ENCODE measurements around the gene MYADML2.

DNA sequence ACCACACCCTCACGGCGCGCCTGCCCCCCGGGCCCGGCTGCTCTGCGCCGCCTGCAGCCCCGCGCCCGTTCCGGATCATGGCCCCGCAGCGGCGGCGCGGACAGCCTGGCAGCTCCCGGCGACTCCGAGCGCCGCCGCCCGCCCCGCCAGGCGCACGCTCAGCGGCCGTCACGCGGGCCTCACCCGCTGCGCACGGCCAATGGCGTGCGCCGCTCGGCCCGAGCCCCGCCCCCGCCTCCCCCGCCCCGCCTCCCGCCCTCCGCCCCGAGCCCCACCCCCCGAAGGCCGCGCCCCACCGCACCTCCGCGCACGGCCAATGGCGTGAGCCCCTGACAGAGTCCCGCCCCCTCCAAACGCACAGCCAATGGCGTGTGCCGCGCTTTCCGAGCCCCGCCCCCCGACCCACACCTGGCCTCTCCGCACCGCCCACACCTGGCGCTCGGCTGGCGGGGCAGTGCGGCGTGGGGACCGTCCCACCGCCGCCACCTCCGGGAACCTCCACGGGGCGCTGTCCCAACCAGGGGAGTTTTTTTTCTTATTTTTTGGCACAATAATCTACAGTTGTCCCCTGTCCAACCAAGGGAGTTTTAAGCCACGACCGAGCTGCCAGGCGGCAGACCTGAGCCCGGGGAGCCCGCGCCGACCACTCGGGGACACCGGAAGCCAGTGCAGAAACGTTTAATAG is 35.6 kb downstream of the MYADML2 start, which contains the start of gene PCYT2:
- TF ChIP-seq POLR2A (IDR thresholded peaks at IDR 0.05): no peak
- TF ChIP-seq, protein P1, sequence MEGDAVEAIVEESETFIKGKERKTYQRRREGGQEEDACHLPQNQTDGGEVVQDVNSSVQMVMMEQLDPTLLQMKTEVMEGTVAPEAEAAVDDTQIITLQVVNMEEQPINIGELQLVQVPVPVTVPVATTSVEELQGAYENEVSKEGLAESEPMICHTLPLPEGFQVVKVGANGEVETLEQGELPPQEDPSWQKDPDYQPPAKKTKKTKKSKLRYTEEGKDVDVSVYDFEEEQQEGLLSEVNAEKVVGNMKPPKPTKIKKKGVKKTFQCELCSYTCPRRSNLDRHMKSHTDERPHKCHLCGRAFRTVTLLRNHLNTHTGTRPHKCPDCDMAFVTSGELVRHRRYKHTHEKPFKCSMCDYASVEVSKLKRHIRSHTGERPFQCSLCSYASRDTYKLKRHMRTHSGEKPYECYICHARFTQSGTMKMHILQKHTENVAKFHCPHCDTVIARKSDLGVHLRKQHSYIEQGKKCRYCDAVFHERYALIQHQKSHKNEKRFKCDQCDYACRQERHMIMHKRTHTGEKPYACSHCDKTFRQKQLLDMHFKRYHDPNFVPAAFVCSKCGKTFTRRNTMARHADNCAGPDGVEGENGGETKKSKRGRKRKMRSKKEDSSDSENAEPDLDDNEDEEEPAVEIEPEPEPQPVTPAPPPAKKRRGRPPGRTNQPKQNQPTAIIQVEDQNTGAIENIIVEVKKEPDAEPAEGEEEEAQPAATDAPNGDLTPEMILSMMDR (IDR thresholded peaks at IDR 0.05 in 8 of 11, conservative IDR thresholded peaks at IDR 0.05 in 3 of 11): peak in 3 of 11 experiments; percentile 12 to 22 (median 18)
- TF ChIP-seq POLR2AphosphoS5 (IDR thresholded peaks at IDR 0.05): peak; percentile 49 to 74 (median 57)
